SKM-1 (cell line): ENCODE measurements around the gene UBAP2.

Source experiments
- DNase-seq: peaks from one replicate; lab custom pipeline; 2025; ENCODE audit not compliant: unreplicated experiment; lab: John Stamatoyannopoulos, UW

The UBAP2 gene, protein sequence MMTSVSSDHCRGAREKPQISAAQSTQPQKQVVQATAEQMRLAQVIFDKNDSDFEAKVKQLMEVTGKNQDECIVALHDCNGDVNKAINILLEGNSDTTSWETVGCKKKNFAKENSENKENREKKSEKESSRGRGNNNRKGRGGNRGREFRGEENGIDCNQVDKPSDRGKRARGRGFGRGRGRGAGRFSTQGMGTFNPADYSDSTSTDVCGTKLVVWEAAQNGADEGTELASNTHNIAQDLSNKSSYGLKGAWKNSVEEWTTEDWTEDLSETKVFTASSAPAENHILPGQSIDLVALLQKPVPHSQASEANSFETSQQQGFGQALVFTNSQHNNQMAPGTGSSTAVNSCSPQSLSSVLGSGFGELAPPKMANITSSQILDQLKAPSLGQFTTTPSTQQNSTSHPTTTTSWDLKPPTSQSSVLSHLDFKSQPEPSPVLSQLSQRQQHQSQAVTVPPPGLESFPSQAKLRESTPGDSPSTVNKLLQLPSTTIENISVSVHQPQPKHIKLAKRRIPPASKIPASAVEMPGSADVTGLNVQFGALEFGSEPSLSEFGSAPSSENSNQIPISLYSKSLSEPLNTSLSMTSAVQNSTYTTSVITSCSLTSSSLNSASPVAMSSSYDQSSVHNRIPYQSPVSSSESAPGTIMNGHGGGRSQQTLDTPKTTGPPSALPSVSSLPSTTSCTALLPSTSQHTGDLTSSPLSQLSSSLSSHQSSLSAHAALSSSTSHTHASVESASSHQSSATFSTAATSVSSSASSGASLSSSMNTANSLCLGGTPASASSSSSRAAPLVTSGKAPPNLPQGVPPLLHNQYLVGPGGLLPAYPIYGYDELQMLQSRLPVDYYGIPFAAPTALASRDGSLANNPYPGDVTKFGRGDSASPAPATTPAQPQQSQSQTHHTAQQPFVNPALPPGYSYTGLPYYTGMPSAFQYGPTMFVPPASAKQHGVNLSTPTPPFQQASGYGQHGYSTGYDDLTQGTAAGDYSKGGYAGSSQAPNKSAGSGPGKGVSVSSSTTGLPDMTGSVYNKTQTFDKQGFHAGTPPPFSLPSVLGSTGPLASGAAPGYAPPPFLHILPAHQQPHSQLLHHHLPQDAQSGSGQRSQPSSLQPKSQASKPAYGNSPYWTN

DNA sequence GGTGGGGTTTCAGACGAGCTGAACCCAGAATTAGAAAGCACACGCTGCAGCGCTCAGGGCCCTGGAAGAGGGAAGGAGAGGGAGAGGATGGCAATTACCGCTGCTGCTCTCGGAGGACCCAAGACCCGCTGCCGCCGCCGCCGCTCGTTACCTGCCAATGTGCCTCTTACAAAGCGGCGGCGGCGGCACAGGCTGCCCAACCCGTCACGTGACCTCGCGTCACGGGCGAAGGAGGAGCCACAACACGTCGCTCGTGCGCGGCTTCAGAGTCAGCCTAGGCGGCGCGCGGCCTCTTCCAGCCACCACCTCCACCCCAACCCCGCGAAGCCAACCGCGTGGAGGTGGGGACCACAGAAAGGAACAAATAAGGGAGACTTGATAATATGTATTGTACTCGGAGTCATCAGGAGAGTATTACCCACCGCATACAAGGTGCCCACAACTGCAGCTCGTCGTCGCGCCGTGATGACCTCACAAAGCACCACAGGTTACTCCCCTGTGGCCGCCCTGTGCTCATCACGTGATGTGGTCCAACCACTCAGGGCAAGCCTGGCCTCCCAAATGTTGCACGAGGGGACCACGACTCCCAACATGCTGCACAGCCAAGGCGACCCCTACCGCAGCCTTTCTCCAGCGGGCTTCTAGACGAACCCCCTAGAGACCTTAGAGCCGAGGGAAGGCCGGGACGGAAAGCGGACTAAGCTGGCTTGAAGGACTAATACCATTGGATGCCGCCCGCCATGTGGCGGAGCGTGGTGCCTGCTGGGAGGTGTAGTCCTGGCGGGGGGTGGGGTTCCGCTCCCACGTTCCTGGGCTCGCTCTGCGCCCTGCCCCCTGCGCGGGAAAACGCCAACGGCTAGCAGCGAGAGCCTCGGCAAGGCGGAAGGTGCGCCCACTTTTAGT is at the start of gene UBAP2:
Gene UBAP2 (minus strand): TSS at position 161 of the 903 bp plus-strand sequence. CDS start 31,739 bp downstream, outside the sequence.
- DNase-seq = peak; percentile 92

DNA sequence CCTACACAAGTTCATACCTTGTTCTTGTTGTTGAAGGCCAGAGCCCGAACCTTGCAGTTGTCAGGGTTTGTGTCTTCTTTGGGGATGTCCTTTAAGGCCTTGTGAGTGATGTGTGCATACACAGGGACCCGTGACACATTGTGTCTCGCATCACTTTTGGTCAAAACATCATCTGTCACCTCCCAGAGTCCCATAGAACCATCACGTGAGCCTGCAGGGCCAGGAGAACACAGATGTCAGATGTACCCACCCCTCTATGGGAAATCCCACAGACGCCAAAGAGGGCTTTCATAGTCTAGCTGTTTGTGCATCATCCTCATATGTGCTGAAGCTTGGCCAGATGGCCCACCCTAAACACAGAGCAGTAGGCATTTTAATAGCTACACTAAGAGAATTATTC is 49.6 kb upstream of the UBAP2 start:
- no peak for DNase-seq

DNA sequence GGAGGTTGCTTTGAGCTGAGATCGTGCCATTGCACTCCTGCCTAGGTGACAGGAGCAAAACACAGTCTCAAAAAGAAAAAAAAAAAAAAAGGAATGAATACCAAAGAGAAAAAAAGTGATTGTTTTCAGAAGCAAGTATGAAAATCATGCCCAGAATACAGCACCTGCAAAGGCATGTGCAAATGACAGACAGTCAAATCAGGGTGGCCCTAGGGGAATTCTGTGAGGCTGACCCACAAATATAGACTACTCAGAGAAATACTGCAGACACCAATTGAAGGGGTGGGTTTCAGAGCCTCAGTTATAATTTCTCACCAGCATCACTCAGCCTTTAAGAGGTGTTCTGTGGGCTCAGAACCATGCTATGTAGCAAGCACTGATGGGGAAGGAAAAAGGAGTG is 49.2 kb upstream of the UBAP2 start:
- DNase-seq = no peak

DNA sequence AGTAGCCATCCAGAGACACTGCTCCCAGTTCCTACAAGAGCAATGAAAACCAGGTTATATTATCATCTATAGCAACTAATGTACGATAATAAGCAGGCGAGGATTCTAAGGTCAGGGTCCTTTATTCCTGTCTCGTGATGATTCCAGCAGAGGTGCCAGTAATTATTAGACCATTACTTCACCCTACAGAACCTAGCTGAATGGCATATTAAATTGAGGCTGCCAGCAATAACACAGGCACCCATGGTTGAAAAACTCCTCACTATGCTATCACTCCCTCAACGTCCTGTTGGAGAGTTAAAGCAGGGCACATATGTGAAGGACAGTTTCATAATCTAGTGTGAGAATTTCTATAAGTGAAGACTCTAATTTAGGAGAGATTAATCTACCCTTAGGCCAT is 48.1 kb upstream of the UBAP2 start:
- no peak for DNase-seq

DNA sequence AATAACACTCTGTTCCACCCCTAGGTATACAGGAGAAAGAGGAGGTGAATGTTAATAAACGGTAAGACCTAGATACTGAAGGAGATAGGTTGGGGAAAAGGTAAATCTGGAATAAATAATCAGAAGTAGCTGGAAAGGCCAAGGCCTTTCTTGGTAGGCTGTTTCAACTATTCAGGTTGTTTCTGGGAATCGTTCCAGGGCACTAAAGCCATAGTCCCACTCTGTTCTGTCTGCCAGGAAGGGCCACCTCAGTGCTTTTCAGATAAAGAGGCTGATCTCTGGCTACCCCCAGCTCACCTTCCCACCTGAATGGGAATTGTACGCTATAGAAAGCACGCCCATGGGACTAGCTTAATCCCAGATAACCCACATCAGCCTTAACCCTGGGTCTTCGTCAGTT is 44.9 kb upstream of the UBAP2 start:
- DNase-seq = no peak

DNA sequence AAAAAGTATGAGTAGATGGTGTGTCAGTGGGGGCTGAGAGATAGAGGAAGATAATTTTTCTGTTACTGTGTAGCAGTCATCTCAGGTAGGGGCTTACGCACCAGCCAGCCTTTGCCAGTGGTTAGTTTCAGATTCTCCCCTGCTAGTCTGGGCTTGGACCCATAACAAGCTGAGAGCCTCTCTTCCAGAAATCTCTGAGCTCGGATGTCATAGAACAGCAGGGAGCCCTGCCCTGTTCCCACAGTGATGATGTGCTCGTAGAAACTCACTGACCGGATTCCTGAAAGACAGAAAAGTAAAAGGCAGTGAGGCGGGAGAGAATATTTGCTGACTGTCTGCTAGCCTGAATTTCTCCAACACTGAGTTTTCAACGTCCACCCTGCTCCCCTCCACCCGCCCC is 40.6 kb upstream of the UBAP2 start:
- DNase-seq = no peak

DNA sequence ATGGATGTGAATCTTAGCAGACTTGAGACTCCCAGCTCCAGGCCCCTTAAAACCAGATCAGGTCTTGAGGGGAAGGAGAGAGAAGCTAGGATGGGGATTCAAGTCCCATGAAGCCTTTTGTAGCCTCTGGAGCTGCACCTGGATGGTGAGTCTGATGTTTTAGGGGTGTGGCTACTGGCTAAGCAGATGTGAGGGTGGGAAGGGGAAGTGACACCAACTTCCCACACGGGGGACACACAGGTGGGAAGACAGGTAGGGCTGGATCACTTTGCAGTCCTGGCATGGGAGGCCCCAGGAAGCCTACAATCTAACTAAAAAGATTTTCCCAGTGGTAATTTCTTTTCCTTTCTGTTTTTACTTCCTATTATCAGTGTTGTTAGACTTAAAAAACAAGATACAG is 38.7 kb upstream of the UBAP2 start:
- DNase-seq = no peak

DNA sequence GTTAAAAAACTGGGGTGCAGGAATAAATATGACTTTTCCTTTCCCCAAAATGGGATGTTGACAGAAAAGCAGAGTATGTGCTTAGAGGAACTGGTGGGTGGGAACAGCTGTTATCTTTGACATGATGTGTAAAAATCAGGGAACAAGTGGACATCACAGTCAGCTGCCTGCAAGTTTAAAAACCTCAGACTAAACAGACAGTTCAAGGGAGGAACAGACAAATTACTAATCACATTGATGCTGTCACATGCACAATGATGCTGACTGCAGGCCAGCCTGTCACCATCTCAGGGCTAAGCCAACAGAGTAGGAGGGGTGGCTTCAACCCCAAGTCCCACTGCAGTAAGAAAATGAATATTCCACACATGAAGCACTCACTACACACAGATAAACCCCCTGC is 38.2 kb upstream of the UBAP2 start:
- no peak for DNase-seq

DNA sequence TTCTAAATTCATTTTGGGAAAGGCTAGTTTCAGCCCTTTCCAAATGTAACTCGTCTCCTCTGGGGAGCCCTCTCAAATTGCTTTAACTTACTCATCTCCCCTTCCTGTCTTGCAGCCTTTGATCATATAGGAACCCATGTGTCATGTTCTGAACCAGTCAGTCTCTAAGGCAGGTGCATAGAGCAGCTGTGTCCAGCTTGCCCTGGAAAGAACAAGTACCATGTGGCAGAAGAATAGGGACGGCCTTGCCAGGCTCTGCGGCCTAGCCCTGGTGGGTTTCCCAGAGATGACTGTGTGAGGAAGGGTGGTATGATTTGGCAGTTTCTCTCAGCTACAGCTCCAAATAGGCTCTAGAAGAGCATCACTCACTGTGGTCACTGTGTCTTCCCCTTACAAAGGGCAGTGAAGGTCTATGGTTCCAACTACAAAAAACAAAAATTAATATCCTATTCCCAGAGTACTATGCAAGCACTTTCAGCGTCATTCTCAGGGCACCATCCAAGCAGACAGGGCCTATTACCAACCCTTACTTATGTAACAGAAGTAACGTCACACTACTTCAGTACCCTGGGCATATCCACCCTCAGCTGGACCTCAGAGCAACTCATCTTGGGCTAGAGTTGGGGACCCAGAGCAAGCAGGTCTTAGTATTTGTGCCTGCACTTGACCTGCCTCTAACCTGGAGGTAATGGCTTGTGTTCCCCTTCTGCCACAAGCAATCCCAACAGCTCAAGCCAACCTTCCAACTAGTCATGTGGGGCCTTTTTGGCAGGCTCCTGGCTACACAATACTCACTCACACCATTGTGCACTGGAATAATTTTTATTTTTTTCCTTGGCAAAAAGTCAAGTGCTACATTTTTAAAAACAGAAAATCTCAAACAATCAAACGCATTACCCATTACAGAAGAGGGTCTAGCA is 37.2 kb upstream of the UBAP2 start:
- no peak for DNase-seq

DNA sequence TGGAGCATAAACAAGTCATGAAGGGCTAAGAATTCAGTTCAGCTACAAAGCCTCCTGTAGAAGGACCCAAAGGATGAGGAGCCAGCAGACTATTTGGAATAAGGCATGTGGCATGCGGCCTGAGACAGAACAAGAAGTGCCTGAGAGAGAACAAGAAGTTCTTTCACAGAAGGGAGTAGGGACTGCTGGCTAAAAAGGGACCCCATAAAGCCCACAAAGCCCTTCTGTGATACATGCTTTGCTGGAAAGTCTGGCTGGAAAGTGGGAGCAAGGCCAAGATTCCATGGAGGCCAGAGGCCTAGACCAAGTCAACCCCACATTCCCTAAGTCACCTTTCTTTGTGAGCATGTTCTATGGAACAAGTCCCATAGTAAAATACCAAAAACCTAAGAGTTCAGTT is 35.9 kb upstream of the UBAP2 start:
- no peak for DNase-seq

DNA sequence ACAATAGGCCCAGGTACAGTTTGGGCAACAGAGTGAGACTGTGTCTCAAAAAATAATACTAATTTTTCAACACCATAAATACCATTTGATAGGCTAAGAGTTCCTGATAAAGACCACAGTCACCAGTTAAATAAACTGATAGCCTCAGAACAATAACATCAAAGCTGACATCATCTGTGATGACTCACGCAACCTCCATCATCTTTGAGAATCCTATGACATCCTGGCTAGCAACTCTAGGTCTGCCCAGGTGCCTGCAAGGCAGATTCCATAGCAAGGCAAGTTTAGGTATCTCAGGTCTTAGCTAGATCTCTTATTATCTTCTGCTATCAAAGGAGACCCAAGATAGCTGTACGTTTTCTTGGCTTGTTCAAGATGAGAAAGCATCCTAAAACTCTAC is 30.5 kb upstream of the UBAP2 start:
- DNase-seq = no peak

DNA sequence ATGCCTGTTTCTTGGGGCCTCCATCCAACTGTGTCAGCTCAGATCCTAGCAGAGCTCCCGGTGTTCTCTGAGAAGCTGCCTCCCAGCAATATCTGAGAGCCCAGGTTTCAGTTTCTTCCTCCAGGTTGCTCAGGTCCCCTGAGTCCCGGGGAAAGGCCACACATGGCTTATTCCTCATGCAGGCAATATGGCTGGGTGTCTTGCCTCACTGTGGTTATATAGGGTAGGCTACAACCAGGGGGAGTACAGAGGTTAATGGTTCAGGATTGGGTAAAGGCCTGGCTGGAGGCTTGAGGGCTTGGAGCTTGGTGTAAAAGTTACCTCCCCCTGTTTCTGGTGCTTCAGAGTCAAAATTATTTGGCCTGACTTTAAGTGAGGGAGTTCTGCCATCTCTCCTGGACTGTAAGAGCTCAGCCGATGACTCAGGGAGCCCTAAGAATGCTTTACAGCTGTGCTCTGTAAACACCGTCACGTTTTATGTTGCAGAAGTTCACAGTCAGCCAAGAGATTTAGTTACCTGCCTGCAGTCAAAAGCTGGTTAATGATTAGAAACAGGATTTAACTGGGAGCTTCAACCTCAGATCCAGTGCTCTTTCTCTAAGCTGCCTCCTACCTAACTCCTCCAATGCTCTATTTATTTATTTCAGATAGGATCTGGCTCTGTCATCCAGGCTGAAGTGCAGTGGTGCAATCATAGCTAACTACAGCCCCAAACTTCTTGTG is 24.3 kb upstream of the UBAP2 start:
- DNase-seq = no peak

DNA sequence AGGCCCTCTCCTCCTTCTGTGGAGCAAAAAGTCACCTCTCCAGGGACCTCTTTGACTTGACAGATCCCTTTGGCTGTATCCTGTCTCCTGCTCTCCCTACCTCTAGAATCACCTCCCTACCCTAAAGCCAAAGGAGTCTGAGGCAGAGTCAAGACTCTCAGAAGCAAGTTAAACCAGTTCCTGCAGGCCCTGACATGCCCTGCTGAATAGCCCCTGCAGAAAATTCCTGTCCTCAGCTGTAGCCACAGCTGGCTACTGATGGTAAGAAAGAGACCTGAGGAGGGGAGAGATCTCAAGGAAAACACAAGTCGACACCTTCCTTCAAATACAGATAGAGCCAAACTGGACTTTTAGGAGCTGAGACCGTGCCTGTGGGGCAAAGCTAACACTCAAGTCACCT is 23.7 kb upstream of the UBAP2 start:
- no peak for DNase-seq

DNA sequence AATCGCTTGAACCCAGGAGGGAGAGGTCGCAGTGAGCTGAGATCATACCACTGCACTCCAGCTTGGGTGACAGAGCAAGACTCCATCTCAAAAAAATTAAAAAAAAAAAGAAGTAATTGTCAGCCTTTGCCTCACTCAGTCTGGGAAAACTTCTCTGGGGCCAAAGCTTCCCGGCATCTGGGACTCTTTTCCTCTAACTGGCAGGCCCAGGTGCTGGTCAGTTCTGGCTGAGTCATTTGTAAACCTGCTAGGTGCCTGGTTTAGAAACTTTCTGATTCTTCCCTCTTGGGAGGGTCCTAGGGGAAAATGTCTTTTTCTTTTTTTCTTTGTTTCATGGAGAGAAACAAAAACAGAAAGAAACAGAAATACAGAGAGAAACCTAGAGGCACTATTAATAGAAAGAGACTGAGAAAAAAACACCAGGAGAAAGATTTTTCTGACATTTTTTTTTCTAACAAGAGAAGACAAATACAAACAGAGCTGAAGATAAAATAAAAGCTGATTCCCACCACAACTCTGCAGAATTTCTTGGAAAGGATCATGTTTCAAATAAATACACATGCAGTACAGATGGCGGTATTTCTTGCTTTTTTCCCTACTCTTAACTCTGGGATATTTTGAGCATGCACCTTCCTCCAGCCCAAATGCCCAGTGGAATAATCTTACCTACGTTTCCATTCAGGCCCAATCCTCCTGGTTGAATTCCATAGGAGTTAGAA is 22.1 kb upstream of the UBAP2 start:
- no peak for DNase-seq

DNA sequence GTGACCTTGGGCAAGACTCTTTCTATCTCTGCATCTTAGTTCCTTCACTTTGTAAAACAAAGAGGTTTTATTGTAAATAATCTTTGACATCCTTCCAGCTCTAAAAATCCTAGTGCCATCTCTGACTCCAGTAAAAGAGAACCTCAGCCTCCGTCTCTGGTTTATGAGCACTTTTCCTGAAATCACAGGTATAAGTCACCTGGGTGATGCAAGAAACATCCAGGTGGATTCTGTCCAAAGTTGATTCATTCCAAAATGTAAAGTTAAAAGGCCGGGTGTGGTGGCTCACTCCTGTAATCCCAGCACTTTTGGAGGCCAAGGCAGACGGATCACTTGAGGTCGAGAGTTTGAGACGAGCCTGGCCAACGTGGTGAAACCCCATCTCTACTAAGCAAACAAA is 21.1 kb upstream of the UBAP2 start:
- DNase-seq = no peak

DNA sequence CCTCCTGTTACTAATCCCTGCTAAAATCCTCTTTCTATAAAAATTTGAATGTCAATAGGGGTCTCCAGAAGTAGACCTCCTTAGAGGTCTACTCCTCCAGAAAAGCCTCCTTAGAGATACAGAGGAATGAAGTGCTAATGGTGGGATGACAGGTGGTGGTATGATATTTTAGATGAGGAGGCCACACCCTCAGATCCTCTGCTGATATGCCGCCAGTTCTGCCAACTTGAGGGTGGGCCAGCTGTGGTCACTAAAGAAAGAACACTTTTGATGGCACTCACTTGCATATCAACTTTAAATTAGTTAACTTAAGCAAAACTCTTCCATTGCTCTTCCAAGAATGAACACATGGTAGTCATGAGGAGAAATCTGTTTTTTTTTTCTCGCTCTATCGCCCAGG is 16.9 kb upstream of the UBAP2 start:
- no peak for DNase-seq

DNA sequence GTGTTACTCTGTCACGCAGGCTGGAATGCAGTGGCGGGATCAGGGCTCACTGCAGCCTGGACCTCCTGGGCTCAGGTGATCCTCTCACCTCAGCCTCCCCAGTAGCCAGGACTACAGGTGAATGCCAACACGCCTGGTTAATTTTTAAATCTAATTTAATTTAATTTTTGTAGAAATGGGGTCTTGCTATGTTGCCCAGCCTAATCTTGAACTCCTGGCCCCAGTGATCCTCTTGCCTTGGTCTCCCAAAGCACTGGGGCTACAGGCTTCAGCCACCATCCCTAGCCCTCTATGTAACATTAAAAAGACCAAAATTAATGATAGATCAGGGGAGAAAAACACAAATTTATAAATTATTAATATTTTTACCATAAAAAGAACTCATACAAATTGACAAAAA is 11.3 kb upstream of the UBAP2 start:
- DNase-seq = no peak

DNA sequence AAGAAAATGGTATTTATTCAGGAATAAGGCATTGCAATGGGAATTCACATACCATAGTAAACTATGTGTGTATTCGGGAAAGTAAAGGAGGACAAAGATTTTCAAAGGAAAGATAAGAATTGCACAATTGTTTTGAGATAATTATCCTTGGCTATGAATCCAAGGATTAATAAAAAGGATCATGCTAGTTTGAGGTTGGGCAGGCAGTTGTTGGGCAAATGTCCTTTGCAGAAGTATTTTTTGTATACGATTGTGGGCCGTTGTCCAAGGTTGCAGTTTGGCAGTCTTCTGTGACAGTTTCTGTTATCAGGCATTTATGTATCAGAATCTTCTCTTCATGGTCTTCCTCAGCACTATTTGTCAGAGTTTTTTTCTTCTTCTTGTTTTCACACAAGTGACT is 10.6 kb upstream of the UBAP2 start:
- no peak for DNase-seq
